H9 (cell line): ENCODE measurements around the gene GGCT. TPM values are rescaled to one million over a fixed set of nuclear protein-coding genes. Genes with fewer than 3 reads are reported as not detected.

Source experiments
- DNase-seq: peaks from one replicate; pipeline ENCODE4 v3.0.0-alpha.2; 2017
- H2AFZ ChIP-seq: one replicate; pipeline ENCODE4 v1.6.1; 2013; ENCODE audit warnings: mild to moderate bottlenecking, low read length, control low read depth, moderate library complexity
- H2AK5ac ChIP-seq: 2 replicates; pipeline ENCODE4 v1.6.1; 2013; ENCODE audit warnings: low read length, control low read depth, mixed read lengths; ENCODE audit not compliant: insufficient read length
- H2BK120ac ChIP-seq: one replicate; pipeline ENCODE4 v1.6.1; 2013; ENCODE audit warnings: low read depth, mild to moderate bottlenecking, low read length, control low read depth, inconsistent platforms; ENCODE audit not compliant: poor library complexity, severe bottlenecking
- H2BK12ac ChIP-seq: 2 replicates; pipeline ENCODE4 v1.6.1; 2013; ENCODE audit warnings: low read length, control low read depth, mixed read lengths, low read depth; ENCODE audit not compliant: insufficient read length
- H2BK15ac ChIP-seq: 2 replicates; pipeline ENCODE4 v1.6.1; 2013; ENCODE audit warnings: low read depth, low read length, control low read depth
- H2BK20ac ChIP-seq: one replicate; pipeline ENCODE4 v1.6.1; 2013; ENCODE audit warnings: low read depth, mild to moderate bottlenecking, low read length, control low read depth, inconsistent platforms; ENCODE audit not compliant: poor library complexity, severe bottlenecking
- H2BK5ac ChIP-seq: 2 replicates; pipeline ENCODE4 v1.6.1; 2013; ENCODE audit warnings: low read length, control low read depth, mixed read lengths; ENCODE audit not compliant: insufficient read length
- H3K14ac ChIP-seq: 2 replicates; pipeline ENCODE4 v1.6.1; 2013; ENCODE audit warnings: low read length, control low read depth; ENCODE audit not compliant: insufficient read depth
- H3K18ac ChIP-seq: 2 replicates; pipeline ENCODE4 v1.6.1; 2013; ENCODE audit warnings: low read depth, mild to moderate bottlenecking, mixed read lengths, low read length, control low read depth; ENCODE audit not compliant: insufficient read length
- H3K23ac ChIP-seq: 2 replicates; pipeline ENCODE4 v1.6.1; 2013; ENCODE audit warnings: low read length, control low read depth, mixed read lengths, low read depth; ENCODE audit not compliant: insufficient read length
- H3K23me2 ChIP-seq: 2 replicates; pipeline ENCODE4 v1.6.1; 2013; ENCODE audit warnings: low read depth, mild to moderate bottlenecking, mixed read lengths, low read length, control low read depth; ENCODE audit not compliant: insufficient read length, poor library complexity, severe bottlenecking
- H3K27ac ChIP-seq: 2 replicates; pipeline ENCODE4 v1.5.1; 2013; ENCODE audit warnings: low read length, control low read depth, mixed read lengths, low read depth; ENCODE audit not compliant: insufficient read length
- H3K27me3 ChIP-seq: 2 replicates; pipeline ENCODE4 v1.6.1; 2013; ENCODE audit warnings: low read length, control low read depth, inconsistent platforms; ENCODE audit not compliant: insufficient read depth
- H3K4ac ChIP-seq: 2 replicates; pipeline ENCODE4 v1.6.1; 2013; ENCODE audit warnings: low read depth, mild to moderate bottlenecking, control low read depth, inconsistent platforms, low read length, moderate library complexity
- H3K4me1 ChIP-seq: 2 replicates; pipeline ENCODE4 v1.6.1; 2013; ENCODE audit warnings: low read length, control low read depth, inconsistent platforms; ENCODE audit not compliant: insufficient read depth
- H3K4me2 ChIP-seq: 2 replicates; pipeline ENCODE4 v1.6.1; 2013; ENCODE audit warnings: low read length, control low read depth, mixed read lengths; ENCODE audit not compliant: insufficient read length, insufficient read depth
- H3K56ac ChIP-seq: 2 replicates; pipeline ENCODE4 v1.6.1; 2013; ENCODE audit warnings: low read depth, mild to moderate bottlenecking, mixed read lengths, low read length, control low read depth; ENCODE audit not compliant: insufficient read length
- H3K79me1 ChIP-seq: 2 replicates; pipeline ENCODE4 v1.6.1; 2013; ENCODE audit warnings: low read depth, mild to moderate bottlenecking, moderate library complexity, low read length, control low read depth, inconsistent platforms; ENCODE audit not compliant: insufficient read depth, poor library complexity, severe bottlenecking
- H3K79me2 ChIP-seq: 2 replicates; pipeline ENCODE4 v1.6.1; 2013; ENCODE audit warnings: low read length, control low read depth, inconsistent platforms; ENCODE audit not compliant: insufficient read depth
- H3K9ac ChIP-seq: 2 replicates; pipeline ENCODE4 v1.6.1; 2013; ENCODE audit warnings: low read length, control low read depth, mixed read lengths; ENCODE audit not compliant: insufficient read length; ENCODE audit errors: extremely low read depth
- H3K9me3 ChIP-seq: one replicate; pipeline ENCODE4 v1.6.1; 2013; ENCODE audit warnings: low read depth, low read length, inconsistent platforms; ENCODE audit not compliant: control insufficient read depth
- H3T11ph ChIP-seq: one replicate; pipeline ENCODE4 v1.6.1; 2013; ENCODE audit warnings: mild to moderate bottlenecking, low read length, control low read depth, inconsistent platforms
- H4K20me1 ChIP-seq: one replicate; pipeline ENCODE4 v1.6.1; 2013; ENCODE audit not compliant: control insufficient read depth, insufficient read length, insufficient read depth
- H4K5ac ChIP-seq: 2 replicates; pipeline ENCODE4 v1.6.1; 2013; ENCODE audit warnings: low read depth, mild to moderate bottlenecking, mixed read lengths, low read length, control low read depth; ENCODE audit not compliant: insufficient read length
- H4K8ac ChIP-seq: replicated peaks from 2 replicates; pipeline ENCODE4 v1.6.1; 2013; ENCODE audit warnings: low read length, control low read depth, mixed read lengths, low read depth; ENCODE audit not compliant: insufficient read length
- H4K91ac ChIP-seq: 2 replicates; pipeline ENCODE4 v1.6.1; 2013; ENCODE audit warnings: low read depth, mild to moderate bottlenecking, moderate library complexity, mixed read lengths, low read length, control low read depth; ENCODE audit not compliant: insufficient read length
- H3K27ac Mint-ChIP-seq, 3 experiments: 2 replicates in 2 of 3; 3 replicates in 1 of 3; pipeline ENCODE4 v1.8.0; 2020 to 2021; ENCODE audit warnings: mixed read lengths in 3 of 3, mild to moderate bottlenecking in 1 of 3, moderate library complexity in 1 of 3
- H3K27me3 Mint-ChIP-seq: 2 replicates; pipeline ENCODE4 v1.8.0; 2021; ENCODE audit warnings: low read depth, mild to moderate bottlenecking, moderate library complexity, mixed read lengths
- H3K36me3 Mint-ChIP-seq, 3 experiments: 2 replicates in 2 of 3; 3 replicates in 1 of 3; pipeline ENCODE4 v1.8.0; 2020 to 2021; ENCODE audit warnings: low read depth in 3 of 3, mixed read lengths in 3 of 3; ENCODE audit not compliant: insufficient read depth in 1 of 3
- H3K4me1 Mint-ChIP-seq, 2 experiments: 2 replicates each; pipeline ENCODE4 v1.8.0; 2020; ENCODE audit warnings: mixed read lengths in 2 of 2
- H3K4me3 Mint-ChIP-seq, 2 experiments: 2 replicates in 1 of 2; 3 replicates in 1 of 2; pipeline ENCODE4 v1.8.0; 2020 to 2021; ENCODE audit warnings: mild to moderate bottlenecking in 2 of 2, mixed read lengths in 2 of 2, moderate library complexity in 1 of 2
- H3K9me3 Mint-ChIP-seq, 2 experiments: 2 replicates in 1 of 2; 3 replicates in 1 of 2; pipeline ENCODE4 v1.8.0; 2020; ENCODE audit warnings: mild to moderate bottlenecking in 2 of 2, mixed read lengths in 2 of 2, moderate library complexity in 1 of 2
- CTCF ChIP-seq: fragments of 200-600 bp; sonication (generic); conservative IDR thresholded peaks from 3 replicates; pipeline ENCODE4 v1.8.0; 2021; ENCODE audit warnings: antibody characterized with exemption, mild to moderate bottlenecking
- WGBS: extraction: QIAGEN DNeasy Blood & Tissue Kit; methylation state at CpG from one replicate; pipeline ENCODE4 v1.1.7; 2013; ENCODE audit warnings: missing lambda C conversion rate, low lambda C conversion rate, mixed read lengths; ENCODE audit not compliant: insufficient read length; ENCODE audit errors: extremely low coverage; 5-methylcytosine and 5-hydroxymethylcytosine counted together
- total RNA-seq: library from RNA; stranded (reverse); gene quantifications from 2 replicates; pipeline ENCODE4 v1.2.1, GENCODE V29; 2021

GGCT gene
- total RNA-seq, 1 experiment from 2014 or later: 84.9 TPM

DNA sequence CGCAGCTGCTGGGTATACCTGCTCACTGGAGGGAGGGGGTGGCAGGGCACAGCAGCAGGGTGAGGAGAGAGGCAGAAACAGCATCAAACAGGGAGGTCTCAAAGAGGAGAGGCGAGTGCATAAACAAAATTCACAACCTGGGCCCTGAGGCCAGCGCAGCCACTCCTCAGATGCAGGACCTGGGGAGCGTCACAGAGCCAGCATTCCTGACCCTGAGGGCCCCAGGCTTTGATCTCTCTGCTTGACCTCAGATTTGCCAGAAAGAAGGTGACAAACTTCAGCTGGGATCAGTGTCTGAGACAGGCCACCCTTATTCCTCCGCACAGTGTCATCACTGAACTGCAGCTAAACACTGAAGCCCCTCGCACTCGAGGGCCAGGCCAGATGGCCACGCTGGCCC is 51.6 kb downstream of the GGCT start:
- Mint-ChIP-seq H3K4me1 (peaks cover 20 to 33% of the 10 kb centered on the region in 2 experiments), H3K27me3 (no peaks in the 10 kb centered on the region), H3K9me3 (no peaks in the 10 kb centered on the region; a peak in 1 of 5 replicates), H3K4me3 (no peak overlapping the region; a peak in 1 of 5 replicates), H3K36me3 (peaks cover 4 to 9% (median 6%) of the 10 kb centered on the region in 3 experiments; a peak in 4 of 7 replicates), H3K27ac (peak overlapping the region in 1 of 3 experiments; percentile 23; a peak in 1 of 7 replicates)
- H3K9me3 ChIP-seq: no peaks in the 10 kb centered on the region
- no peaks in the 10 kb centered on the region for H3K27me3 ChIP-seq
- no peaks in the 10 kb centered on the region for H3K79me2 ChIP-seq
- H2BK120ac ChIP-seq: no peak overlapping the region
- no peak overlapping the region for H3K56ac ChIP-seq
- no peak overlapping the region for H4K5ac ChIP-seq
- no peak overlapping the region for H3K4ac ChIP-seq
- no peak overlapping the region for H2AK5ac ChIP-seq
- no peaks in the 10 kb centered on the region for H3K23me2 ChIP-seq
- H3K79me1 ChIP-seq: no peaks in the 10 kb centered on the region
- no peaks in the 10 kb centered on the region for H3K4me1 ChIP-seq
- no CpG with 5 or more reads among the region's 8 CpGs for WGBS
- H3K27ac ChIP-seq: no peak overlapping the region
- H3K4me2 ChIP-seq: no peak overlapping the region
- no peak overlapping the region for H3K23ac ChIP-seq
- no peak overlapping the region for H2BK20ac ChIP-seq
- H4K91ac ChIP-seq: no peak overlapping the region
- no peak overlapping the region for H2AFZ ChIP-seq
- no peaks in the 10 kb centered on the region for H4K20me1 ChIP-seq
- TF ChIP-seq CTCF: no peak
- no peak overlapping the region for H4K8ac ChIP-seq
- H3K18ac ChIP-seq: no peak overlapping the region
- DNase-seq: no peak
- H3K9ac ChIP-seq: no peak overlapping the region
- H2BK5ac ChIP-seq: no peak overlapping the region
- no peak overlapping the region for H3T11ph ChIP-seq
- H2BK12ac ChIP-seq: no peak overlapping the region
- H2BK15ac ChIP-seq: no peak overlapping the region
- no peak overlapping the region for H3K14ac ChIP-seq
